Endodermal cell (in vitro differentiated cells): ENCODE measurements around the gene ADK. TPM values are rescaled to one million over a fixed set of nuclear protein-coding genes. Genes with fewer than 3 reads are reported as not detected.
"Not testable (repeated sequence)": the region's sequence is repeated elsewhere in the genome, so short reads cannot be mapped to it uniquely, and the experiment has no call there.

Source experiments
- DNase-seq: peaks from one replicate; pipeline ENCODE4 v3.0.0-alpha.2; 2017
- H3K27ac ChIP-seq: 2 replicates; pipeline ENCODE4 v1.5.1; 2013; ENCODE audit warnings: mild to moderate bottlenecking, low read depth, low read length, moderate library complexity
- H3K27me3 ChIP-seq: 2 replicates; pipeline ENCODE4 v1.6.1; 2013; ENCODE audit warnings: mild to moderate bottlenecking, low read length, moderate library complexity; ENCODE audit not compliant: insufficient read depth, control insufficient read depth, poor library complexity, severe bottlenecking
- H3K36me3 ChIP-seq: 2 replicates; pipeline ENCODE4 v1.7.0; 2013; ENCODE audit warnings: mild to moderate bottlenecking, low read length, moderate library complexity; ENCODE audit not compliant: control insufficient read depth, insufficient read depth
- H3K4me1 ChIP-seq: one replicate; pipeline ENCODE4 v1.7.0; 2013; ENCODE audit warnings: low read length; ENCODE audit not compliant: control insufficient read depth, insufficient read depth
- H3K4me3 ChIP-seq: 2 replicates; pipeline ENCODE4 v1.5.1; 2013; ENCODE audit warnings: mild to moderate bottlenecking, low read length, moderate library complexity
- H3K9ac ChIP-seq: 2 replicates; pipeline ENCODE4 v1.6.1; 2013; ENCODE audit warnings: mild to moderate bottlenecking, low read length, moderate library complexity; ENCODE audit not compliant: poor library complexity, severe bottlenecking; ENCODE audit errors: extremely low read depth
- H3K9me3 ChIP-seq: 2 replicates; pipeline ENCODE4 v1.6.1; 2013; ENCODE audit warnings: mild to moderate bottlenecking, low read length, moderate library complexity; ENCODE audit not compliant: control insufficient read depth
- H3K27ac Mint-ChIP-seq: 2 replicates; pipeline ENCODE4 v1.8.0; 2020; ENCODE audit warnings: mixed read lengths
- H3K27me3 Mint-ChIP-seq: 2 replicates; pipeline ENCODE4 v1.8.0; 2021; ENCODE audit warnings: mild to moderate bottlenecking, mixed read lengths; ENCODE audit not compliant: insufficient read depth
- H3K36me3 Mint-ChIP-seq: 2 replicates; pipeline ENCODE4 v1.8.0; 2020; ENCODE audit warnings: low read depth, mixed read lengths
- H3K4me1 Mint-ChIP-seq: 2 replicates; pipeline ENCODE4 v1.8.0; 2020; ENCODE audit warnings: mixed read lengths
- H3K4me3 Mint-ChIP-seq: 2 replicates; pipeline ENCODE4 v1.8.0; 2020; ENCODE audit warnings: mild to moderate bottlenecking, moderate library complexity, mixed read lengths
- H3K9me3 Mint-ChIP-seq: 2 replicates; pipeline ENCODE4 v1.8.0; 2020; ENCODE audit warnings: mild to moderate bottlenecking, mixed read lengths
- CTCF ChIP-seq: fragments of 200-600 bp; sonication (generic); conservative IDR thresholded peaks from 2 replicates; pipeline ENCODE4 v1.5.0; 2021; ENCODE audit warnings: antibody characterized with exemption, mild to moderate bottlenecking
- WGBS, 2 experiments: methylation state at CpG; one replicate each; pipeline versions ENCODE4 v1.1.5 to v1.1.7; 2013; ENCODE audit warnings: missing lambda C conversion rate in 2 of 2, mixed read lengths in 1 of 2; ENCODE audit not compliant: insufficient coverage in 1 of 2, insufficient read length in 1 of 2; 5-methylcytosine and 5-hydroxymethylcytosine counted together
- total RNA-seq, 2 donors: library from RNA; stranded (reverse); fragmentation: NEBNext Ultra II Directional in 1 of 2; extraction: Animal tissue kit (Norgen Biotek cat#: 25700) in 1 of 2; gene quantifications; 2 replicates in 1 of 2; 3 replicates in 1 of 2; pipeline ENCODE4 v1.2.1, GENCODE V29; 2021

The ADK gene
- total RNA-seq, 2 donors from 2014 or later = 23.6 to 36.7 TPM

DNA sequence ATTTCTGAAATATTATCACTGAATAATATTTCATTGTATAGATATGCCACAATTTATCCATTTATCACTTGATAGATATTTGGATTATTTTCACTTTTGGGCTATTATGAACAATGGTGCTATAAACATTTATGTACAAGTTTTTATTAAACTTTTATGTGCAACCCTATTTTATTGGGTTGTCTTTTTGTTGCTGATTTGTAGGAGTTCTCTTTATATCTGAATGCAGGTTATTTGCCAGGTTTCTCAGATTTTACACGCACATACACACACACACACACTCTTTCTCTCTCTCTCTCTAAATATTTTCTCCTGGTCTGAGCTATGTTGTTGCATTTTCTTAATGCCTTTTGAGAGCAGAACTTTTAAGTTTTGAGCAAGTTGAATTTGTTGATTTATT, 36.2 kb downstream of the ADK start:
- Mint-ChIP-seq H3K9me3 (no peaks in the 10 kb centered on the region), H3K4me1 (peaks cover 9% of the 10 kb centered on the region)
- no peaks in the 10 kb centered on the region for H3K4me1 ChIP-seq

GRCh38 chr10:74188617-74189016, 37.6 kb downstream of the ADK start:
- H3K4me3 ChIP-seq, H3K36me3 ChIP-seq, H3K27ac ChIP-seq, H3K9me3 ChIP-seq, H3K9me3 Mint-ChIP-seq, H3K27ac Mint-ChIP-seq, H3K27me3 Mint-ChIP-seq, H3K9ac ChIP-seq, DNase-seq, H3K4me1 Mint-ChIP-seq, H3K27me3 ChIP-seq, H3K4me3 Mint-ChIP-seq, H3K4me1 ChIP-seq, H3K36me3 Mint-ChIP-seq: not testable (repeated sequence)
- WGBS, 2 experiments = 86 to 95% methylated on average over 9 to 13 of the region's 13 CpGs

More for the DNA sequence above, 36.2 kb downstream of the ADK start:
- no peak overlapping the region for H3K9ac ChIP-seq
- Mint-ChIP-seq H3K27me3 (no peaks in the 10 kb centered on the region), H3K27ac (no peak overlapping the region), H3K36me3 (peaks cover 2% of the 10 kb centered on the region), H3K4me3 (no peak overlapping the region)
- no peak for DNase-seq
- no peak overlapping the region for H3K4me3 ChIP-seq
- 100% methylated on average over 1 of the region's 1 CpG; no CpG with 5 or more reads in 1 of the 2 experiments for WGBS, 2 experiments
- no peaks in the 10 kb centered on the region for H3K36me3 ChIP-seq
- TF ChIP-seq CTCF = no peak
- no peaks in the 10 kb centered on the region for H3K27me3 ChIP-seq
- no peaks in the 10 kb centered on the region for H3K9me3 ChIP-seq
- no peak overlapping the region for H3K27ac ChIP-seq

DNA sequence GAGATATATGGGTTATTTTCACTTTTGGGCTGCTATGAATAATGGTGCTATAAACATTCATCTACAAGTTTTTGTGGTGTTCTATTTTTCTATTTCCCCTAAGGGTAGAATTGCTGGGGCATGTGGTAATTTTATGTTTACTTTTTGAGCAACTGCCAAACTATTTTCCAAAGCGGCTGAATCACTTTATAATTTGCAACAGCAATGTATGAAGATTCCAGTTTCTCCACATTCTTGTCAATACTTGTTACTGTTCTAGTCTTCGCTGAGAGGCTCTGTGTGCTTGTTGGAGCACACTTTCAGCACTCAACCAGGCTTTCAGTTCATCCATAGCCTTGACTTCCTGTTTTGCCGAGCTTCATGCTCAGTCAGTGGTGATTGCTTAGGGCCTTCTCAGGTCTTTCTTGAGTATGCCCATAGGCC, 39.0 kb downstream of the ADK start:
- DNase-seq = no peak
- no peaks in the 10 kb centered on the region for H3K27me3 ChIP-seq
- no peaks in the 10 kb centered on the region for H3K9me3 ChIP-seq
- peak overlapping the region; percentile 69 for H3K27ac Mint-ChIP-seq
- no peaks in the 10 kb centered on the region for H3K4me1 ChIP-seq
- H3K9ac ChIP-seq = no peak overlapping the region
- TF ChIP-seq CTCF = no peak
- 78 to 80% methylated on average over 3 of the region's 3 CpGs for WGBS, 2 experiments
- H3K4me1 Mint-ChIP-seq = peaks cover 9% of the 10 kb centered on the region
- no peaks in the 10 kb centered on the region for H3K9me3 Mint-ChIP-seq
- H3K27me3 Mint-ChIP-seq = no peaks in the 10 kb centered on the region
- H3K36me3 Mint-ChIP-seq = peaks cover 2% of the 10 kb centered on the region
- H3K4me3 Mint-ChIP-seq = no peak overlapping the region
- H3K27ac ChIP-seq = no peak overlapping the region
- H3K36me3 ChIP-seq = no peaks in the 10 kb centered on the region
- H3K4me3 ChIP-seq = no peak overlapping the region

DNA sequence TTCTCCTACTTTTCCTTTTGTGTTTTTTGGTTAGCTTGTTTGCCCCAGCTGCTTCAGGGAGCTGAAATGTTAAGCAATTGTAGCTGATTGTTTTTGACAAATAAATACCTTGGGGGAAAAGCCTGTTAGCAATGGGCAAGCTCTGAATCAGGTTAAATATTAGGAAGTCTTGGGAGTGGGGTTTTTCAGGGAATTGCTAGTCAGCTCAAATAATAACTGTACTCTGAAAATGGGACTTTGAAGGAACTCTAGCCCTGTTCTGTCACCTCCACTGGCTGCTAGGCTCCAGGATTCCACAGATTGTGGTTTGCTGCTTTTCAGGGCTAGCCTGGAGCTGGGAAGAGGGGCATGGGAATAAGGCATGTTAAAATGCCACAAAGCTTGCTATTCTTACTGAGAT, 39.5 kb downstream of the ADK start:
- Histone ChIP-seq H3K27ac (no peak overlapping the region), H3K27me3 (no peaks in the 10 kb centered on the region), H3K4me3 (no peak overlapping the region), H3K36me3 (no peaks in the 10 kb centered on the region), H3K4me1 (no peaks in the 10 kb centered on the region), H3K9ac (no peak overlapping the region), H3K9me3 (no peaks in the 10 kb centered on the region)
- Mint-ChIP-seq H3K27me3 (no peaks in the 10 kb centered on the region), H3K27ac (peak overlapping the region; percentile 69), H3K4me3 (no peak overlapping the region), H3K4me1 (peaks cover 9% of the 10 kb centered on the region), H3K36me3 (peaks cover 2% of the 10 kb centered on the region), H3K9me3 (no peaks in the 10 kb centered on the region)
- no peak for DNase-seq
- no peak for TF ChIP-seq CTCF
